HEK293 (cell line): ENCODE measurements around the gene FAM227B.

Experiments
- CTCF ChIP-seq: fragments of 450-650 bp; formaldehyde crosslinking; IDR thresholded peaks from 2 replicates; pipeline ENCODE4 v1.5.1; 2016; ENCODE audit warnings: missing biosample characterization, missing genetic modification characterization
- GLI2 ChIP-seq: fragments of 450-650 bp; formaldehyde crosslinking; IDR thresholded peaks from 2 replicates; pipeline ENCODE4; 2017; ENCODE audit warnings: missing biosample characterization, missing genetic modification characterization, low read depth, borderline replicate concordance
- YY1 ChIP-seq: fragments of 450-650 bp; formaldehyde crosslinking; IDR thresholded peaks from 2 replicates; pipeline ENCODE4 v1.5.1; 2018; ENCODE audit warnings: missing biosample characterization, missing genetic modification characterization
- ZBTB48 ChIP-seq: fragments of 450-650 bp; formaldehyde crosslinking; IDR thresholded peaks from 2 replicates; pipeline ENCODE4 v1.5.1; 2016; ENCODE audit warnings: missing biosample characterization, missing genetic modification characterization
- ZNF121 ChIP-seq: fragments of 450-650 bp; formaldehyde crosslinking; IDR thresholded peaks from 2 replicates; pipeline ENCODE4 v1.5.1; 2016; ENCODE audit warnings: missing biosample characterization, missing genetic modification characterization
- ZNF19 ChIP-seq: fragments of 450-650 bp; formaldehyde crosslinking; IDR thresholded peaks from 2 replicates; pipeline ENCODE4; 2016; ENCODE audit warnings: missing biosample characterization, missing genetic modification characterization, low read depth
- ZSCAN4 ChIP-seq: fragments of 450-650 bp; formaldehyde crosslinking; IDR thresholded peaks from 2 replicates; pipeline ENCODE4 v1.5.1; 2017; ENCODE audit warnings: missing biosample characterization, missing genetic modification characterization

GRCh38 chr15:49438962-49439631, 181.5 kb downstream of the FAM227B start:
- TF ChIP-seq ZBTB48 (tag by site-specific recombination), result no peak
- no peak for TF ChIP-seq ZSCAN4
- TF ChIP-seq YY1 (tag by site-specific recombination), result no peak
- TF ChIP-seq GLI2 (tag by site-specific recombination), result no peak
- no peak for TF ChIP-seq CTCF (tag by site-specific recombination)
- TF ChIP-seq ZNF121 (tag by site-specific recombination), result no peak
- TF ChIP-seq ZNF19 (tag by site-specific recombination), result no peak
